K562 (cell line): ENCODE results near the gene GCHFR. TPM values are rescaled to one million over a fixed set of nuclear protein-coding genes. Genes with fewer than 3 reads are reported as not detected.
A peak's percentile ranks its signal among the peaks of the same experiment; 100 is the strongest.

Experiments
- ADNP ChIP-seq: fragments of 200-800 bp; sonication (Bioruptor generic); IDR thresholded peaks from 2 replicates; pipeline ENCODE4 v1.6.1; 2016; ENCODE audit warnings: missing genetic modification characterization, missing compliant biosample characterization
- CBFB ChIP-seq: sonication (generic); formaldehyde crosslinking; IDR thresholded peaks from 2 replicates; pipeline ENCODE4 v1.4.0; 2020; ENCODE audit warnings: mild to moderate bottlenecking, missing genetic modification reagents
- CHD1 ChIP-seq: fragments of 200-600 bp; sonication (generic); IDR thresholded peaks from one replicate; pipeline ENCODE4 v1.6.1; 2012; ENCODE audit warnings: mild to moderate bottlenecking, moderate library complexity, low read length, inconsistent platforms
- CREB3 ChIP-seq: fragments of 450-650 bp; conservative IDR thresholded peaks from 2 replicates; pipeline ENCODE4 v1.6.1; 2016; ENCODE audit warnings: missing genetic modification characterization, low read depth, mild to moderate bottlenecking, missing compliant biosample characterization, moderate library complexity
- E4F1 ChIP-seq: fragments of 250-450 bp; sonication (Bioruptor Pico); IDR thresholded peaks from 2 replicates; pipeline ENCODE4 v1.5.0; 2021; ENCODE audit warnings: mild to moderate bottlenecking, borderline replicate concordance
- HMG20A ChIP-seq: fragments of 450-650 bp; formaldehyde crosslinking; conservative IDR thresholded peaks from 2 replicates; pipeline ENCODE4 v1.4.0; 2020; ENCODE audit warnings: mild to moderate bottlenecking, mixed read lengths
- HMG20B ChIP-seq: fragments of 250-450 bp; sonication (Bioruptor Pico); IDR thresholded peaks from 2 replicates; pipeline ENCODE4 v1.5.0; 2021; ENCODE audit warnings: mild to moderate bottlenecking
- ID3 ChIP-seq, 2 experiments: fragments of 250-450 bp in 1 of 2; fragments of 450-650 bp in 1 of 2; sonication (Bioruptor Pico) in 1 of 2; IDR thresholded peaks; 2 replicates each; pipeline versions ENCODE4 v1.6.1 to v1.8.0; 2016 to 2021; ENCODE audit warnings: mild to moderate bottlenecking in 2 of 2, moderate library complexity in 2 of 2, missing compliant biosample characterization in 1 of 2, missing genetic modification characterization in 1 of 2
- KAT7 ChIP-seq: sonication (generic); formaldehyde crosslinking; IDR thresholded peaks from 2 replicates; pipeline ENCODE4 v1.8.0; 2022; ENCODE audit warnings: missing genetic modification reagents, mild to moderate bottlenecking, borderline replicate concordance
- MYBL2 ChIP-seq, 2 experiments: fragments of 450-650 bp in 1 of 2; sonication (generic) in 1 of 2; formaldehyde crosslinking in 1 of 2; IDR thresholded peaks; 2 replicates each; pipeline versions ENCODE4 v1.6.1 to v1.8.1; 2017 to 2022; ENCODE audit warnings: borderline replicate concordance in 1 of 2, inconsistent platforms in 1 of 2, low read depth in 1 of 2, mild to moderate bottlenecking in 1 of 2, missing genetic modification reagents in 1 of 2, moderate library complexity in 1 of 2
- NCOA6 ChIP-seq: fragments of 450-650 bp; IDR thresholded peaks from 2 replicates; pipeline ENCODE4 v1.6.1; 2017; ENCODE audit warnings: mild to moderate bottlenecking
- NFE2L1 ChIP-seq: fragments of 450-650 bp; IDR thresholded peaks from 2 replicates; pipeline ENCODE4 v1.6.1; 2016; ENCODE audit warnings: missing genetic modification characterization, low read depth, mild to moderate bottlenecking, missing compliant biosample characterization, moderate library complexity, borderline replicate concordance
- PHB ChIP-seq: fragments of 250-450 bp; sonication (Bioruptor Pico); IDR thresholded peaks from 2 replicates; pipeline ENCODE4 v1.5.0; 2021
- POLR3G ChIP-seq: IDR thresholded peaks from 2 replicates; pipeline ENCODE4 v1.6.1; 2011; ENCODE audit not compliant: insufficient read length, insufficient replicate concordance; ENCODE audit errors: extremely low read depth
- SAFB ChIP-seq: fragments of 200-400 bp; formaldehyde crosslinking; IDR thresholded peaks from 2 replicates; pipeline ENCODE4 v1.6.1; 2017; ENCODE audit warnings: low read depth, low read length, borderline replicate concordance
- TFAP4 ChIP-seq: sonication (generic); formaldehyde crosslinking; IDR thresholded peaks from 2 replicates; pipeline ENCODE4 v1.8.0; 2022; ENCODE audit warnings: missing genetic modification reagents, mild to moderate bottlenecking, moderate library complexity, borderline replicate concordance
- TRIM25 ChIP-seq: fragments of 450-650 bp; IDR thresholded peaks from 2 replicates; pipeline ENCODE4 v1.7.0; 2016; ENCODE audit warnings: borderline replicate concordance
- ZBTB8A ChIP-seq: fragments of 450-650 bp; IDR thresholded peaks from 2 replicates; pipeline ENCODE4 v1.6.1; 2018; ENCODE audit warnings: mild to moderate bottlenecking, moderate library complexity; ENCODE audit not compliant: partially characterized antibody
- ZC3H11A ChIP-seq: IDR thresholded peaks from 2 replicates; pipeline ENCODE4 v1.6.1; 2012; ENCODE audit warnings: low read depth, low read length, improper control_type of control experiment
- ZSCAN32 ChIP-seq: fragments of 450-650 bp; formaldehyde crosslinking; IDR thresholded peaks from 2 replicates; pipeline ENCODE4 v1.4.0; 2020; ENCODE audit warnings: mild to moderate bottlenecking, moderate library complexity
- polyA plus RNA-seq, 8 experiments: library from polyadenylated mRNA; depleted of rRNA in 4 of 8; stranded (reverse) in 5 of 8; unstranded in 3 of 8; fragments of >200 nt; fragmentation: Nextera tagmentation in 2 of 8; fragmentation: Illumina TruSeq in 1 of 8; extraction: Ambion mirVana in 2 of 8; extraction: Trizol in 1 of 8; gene quantifications; 2 replicates each; pipeline versions ENCODE4 v1.2.1 to v1.2.3, GENCODE V29; 2011 to 2014; ENCODE audit warnings: inconsistent platforms in 1 of 8, missing spikeins in 1 of 8
- total RNA-seq, 7 experiments: library from RNA; depleted of rRNA in 6 of 7; stranded (reverse); fragments of >200 nt in 6 of 7; fragmentation: Illumina TruSeq in 2 of 7; extraction: Trizol in 2 of 7; gene quantifications; 2 replicates each; pipeline versions ENCODE4 v1.2.1 to v1.2.3, GENCODE V29; 2011 to 2021; ENCODE audit warnings: low replicate concordance in 1 of 7

GCHFR gene
- total and polyA plus RNA-seq, 9 of the 15 experiments (the other 6 are each of a cell fraction or from before 2014, with no cell fraction given) = 8.7 to 83.5 (median 20.8) TPM

DNA sequence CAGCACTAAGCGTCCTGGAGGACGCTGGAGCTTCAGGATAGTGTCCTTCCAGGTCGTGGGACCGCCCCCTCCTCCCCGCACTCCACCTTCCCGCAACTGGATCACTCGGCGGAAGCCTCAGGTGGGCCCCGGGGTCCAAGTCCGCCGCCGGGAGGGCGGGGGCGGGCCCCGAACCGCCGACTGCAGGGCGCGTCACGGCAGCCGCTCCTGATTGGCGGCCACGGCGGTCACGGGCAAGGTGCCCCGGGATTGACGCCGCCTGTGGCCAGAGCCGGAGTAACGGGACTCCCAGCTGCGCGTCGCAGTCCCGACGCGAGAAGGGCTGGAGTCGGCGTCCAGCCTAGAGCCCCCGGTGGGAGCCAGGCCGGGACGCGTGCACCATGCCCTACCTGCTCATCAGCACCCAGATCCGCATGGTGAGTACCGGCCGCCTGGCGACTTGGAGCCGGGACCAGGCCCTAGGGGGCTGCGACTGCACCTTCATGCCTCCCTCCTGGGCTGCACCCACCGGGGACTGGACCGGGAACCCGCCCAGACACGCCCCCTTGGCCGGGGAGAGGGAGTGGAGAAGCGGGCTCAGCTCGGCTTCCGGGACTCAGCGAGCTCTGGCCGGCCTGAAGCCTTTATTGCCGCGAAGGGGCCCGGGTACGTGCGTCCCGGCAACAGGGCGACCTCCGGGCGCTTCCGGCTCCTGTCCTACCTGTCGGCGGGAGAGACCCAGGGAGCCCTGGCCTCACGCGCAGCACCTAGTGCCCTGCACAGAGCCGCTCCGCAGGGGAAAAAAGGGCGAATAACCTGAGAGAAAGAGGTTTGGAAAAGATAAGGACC, at the start of gene GCHFR (continued):
- TF ChIP-seq TRIM25 (no peak), CREB3 (no peak), ZC3H11A (no peak; the same call in 1 of the 2 replicates), POLR3G (no peak), ID3 (CRISPR knock-in tag; IDR thresholded peaks at IDR 0.05) (no peak), ID3 (tag; IDR thresholded peaks at IDR 0.05) (peak; percentile 31; the same call in 1 of the 2 replicates), KAT7 (CRISPR knock-in tag) (peak; percentile 52; the same call in 1 of the 2 replicates), HMG20B (no peak), PHB (CRISPR knock-in tag) (no peak), NCOA6 (no peak), MYBL2 (IDR thresholded peaks at IDR 0.05; ENCODE audit: low read depth) (no peak), MYBL2 (CRISPR knock-in tag; IDR thresholded peaks at IDR 0.05; ENCODE audit: borderline replicate concordance) (no peak), CBFB (CRISPR knock-in tag) (no peak), HMG20A (CRISPR knock-in tag) (no peak), NFE2L1 (tag) (no peak), ADNP (tag) (no peak), ZSCAN32 (no peak), E4F1 (CRISPR knock-in tag) (no peak), ZBTB8A (no peak), SAFB (no peak), TFAP4 (CRISPR knock-in tag) (peak; percentile 90), CHD1 (no peak)
